PC-9 (cell line): ENCODE results near the gene CXCL6. TPM values are rescaled to one million over a fixed set of nuclear protein-coding genes. Genes with fewer than 3 reads are reported as not detected.

Experiments used
- BruUV-seq: library from RNA; stranded (reverse); fragments of 400-500 nt; replicated peaks from 2 replicates; lab custom pipeline; 2021; lab: Mats Ljungman, UMichigan
- CTCF ChIA-PET: fragments of 300-600 bp; sonication (Branson Sonifier 250); formaldehyde crosslinking; loops from one replicate; lab custom pipeline; 2022; ENCODE audit warnings: antibody characterized with exemption; lab: Charles Lee
- POLR2A ChIA-PET: fragments of 300-600 bp; sonication (Branson Sonifier 250); formaldehyde crosslinking; loops from one replicate; lab custom pipeline; 2022; ENCODE audit warnings: antibody characterized with exemption; ENCODE audit not compliant: unreplicated experiment; lab: Charles Lee
- DNase-seq, 2 experiments: peaks; one replicate each; pipeline versions ENCODE4 v3.0.0 to v3.0.0-alpha.2; 2015 to 2022; ENCODE audit warnings: mixed read lengths in 1 of 2
- H2AFZ ChIP-seq: fragments of 200-600 bp; sonication (generic); 2 replicates; pipeline ENCODE4 v1.8.1; 2017; ENCODE audit warnings: antibody characterized with exemption
- H3F3A ChIP-seq: fragments of 200-600 bp; sonication (generic); 2 replicates; pipeline ENCODE4 v1.8.1; 2017; ENCODE audit warnings: antibody characterized with exemption, mild to moderate bottlenecking, low read depth; ENCODE audit not compliant: insufficient read depth
- H3K27ac ChIP-seq: fragments of 200-600 bp; sonication (generic); 2 replicates; pipeline ENCODE4 v1.6.1; 2016; ENCODE audit warnings: mixed run types
- H3K27me3 ChIP-seq: fragments of 200-600 bp; sonication (generic); 2 replicates; pipeline ENCODE4 v1.6.1; 2016; ENCODE audit warnings: low read depth, mixed run types; ENCODE audit not compliant: insufficient read depth
- H3K36me3 ChIP-seq: fragments of 200-600 bp; sonication (generic); 2 replicates; pipeline ENCODE4 v1.6.1; 2016; ENCODE audit warnings: low read depth, mixed run types
- H3K4me1 ChIP-seq: fragments of 200-600 bp; sonication (generic); replicated peaks from 2 replicates; pipeline ENCODE4 v1.6.1; 2016; ENCODE audit warnings: mixed run types; ENCODE audit not compliant: insufficient read depth
- H3K4me2 ChIP-seq: fragments of 200-600 bp; sonication (generic); 2 replicates; pipeline ENCODE4 v1.6.1; 2017; ENCODE audit warnings: mixed run types
- H3K4me3 ChIP-seq: fragments of 200-600 bp; sonication (generic); 2 replicates; pipeline ENCODE4 v1.6.1; 2016; ENCODE audit warnings: mixed run types
- H3K79me2 ChIP-seq: fragments of 200-600 bp; sonication (generic); 2 replicates; pipeline ENCODE4 v1.6.1; 2017; ENCODE audit warnings: low read depth, mixed run types
- H3K9me2 ChIP-seq: fragments of 200-600 bp; sonication (generic); 2 replicates; pipeline ENCODE4 v1.8.1; 2017; ENCODE audit warnings: mild to moderate bottlenecking; ENCODE audit not compliant: insufficient read depth
- H3K9me3 ChIP-seq: fragments of 200-600 bp; sonication (generic); 2 replicates; pipeline ENCODE4 v1.8.1; 2016; ENCODE audit warnings: low read depth; ENCODE audit not compliant: insufficient read depth
- H4K20me1 ChIP-seq: fragments of 200-600 bp; sonication (generic); 2 replicates; pipeline ENCODE4 v1.8.1; 2017; ENCODE audit not compliant: insufficient read depth
- CTCF ChIP-seq: fragments of 200-600 bp; sonication (generic); conservative IDR thresholded peaks from 2 replicates; pipeline ENCODE4 v1.6.1; 2017; ENCODE audit warnings: mixed run types, antibody characterized with exemption, mild to moderate bottlenecking, moderate library complexity
- EZH2 ChIP-seq: fragments of 200-600 bp; sonication (generic); IDR thresholded peaks from 2 replicates; pipeline ENCODE4 v1.8.0; 2017; ENCODE audit warnings: antibody characterized with exemption, low read depth
- intact Hi-C: fragments of 100-400 bp; cut with micrococcal nuclease; formaldehyde crosslinking; loops from one replicate; pipeline ENCODE4 v1.10.0; 2022; ENCODE audit not compliant: unreplicated experiment
- total RNA-seq: library from RNA; stranded (reverse); gene quantifications from 2 replicates; pipeline ENCODE4 v1.2.3, GENCODE V29; 2021

Gene CXCL6
- total RNA-seq, 1 experiment from 2014 or later, result not detected

- Histone ChIP-seq H3K36me3 (no peaks in the 10 kb centered on the region), H2AFZ (no peak overlapping the region), H3K4me3 (no peak overlapping the region), H3F3A (no peaks in the 10 kb centered on the region), H3K4me2 (no peak overlapping the region), H3K9me3 (no peaks in the 10 kb centered on the region), H4K20me1 (no peaks in the 10 kb centered on the region), H3K79me2 (no peaks in the 10 kb centered on the region), H3K27ac (no peak overlapping the region), H3K4me1 (no peaks in the 10 kb centered on the region), H3K9me2 (no peaks in the 10 kb centered on the region), H3K27me3 (no peaks in the 10 kb centered on the region)
- intact Hi-C loops, result loop anchor here (1.0 to 5.0 kb wide), 2 partner anchors 137 to 202 kb away; no protein-coding TSS in a partner anchor
- no peak for TF ChIP-seq EZH2
- TF ChIP-seq CTCF, result peak; percentile 57; the same call in 1 of the 2 replicates
- no TSS peak for BruUV-seq
- DNase-seq, result peak in 1 of 2 experiments; percentile 8
- CTCF ChIA-PET, result interaction anchor here (0.5 to 0.7 kb wide), 3 partner anchors 188 to 606 kb away, joined by 3 to 8 read pairs (median 4); partner anchors contain the start of gene ANKRD17
- POLR2A ChIA-PET, result interaction anchor here (0.6 kb wide), 2 partner anchors 124 to 201 kb away, joined by 3 to 8 read pairs; partner anchors contain the start of gene CXCL8
Observed at GRCh38 chr4:73864365-73864764, 27.9 kb downstream of the CXCL6 start.

GRCh38 chr4:73864961-73865360, 28.5 kb downstream of the CXCL6 start:
- Histone ChIP-seq H3K27ac (no peak overlapping the region), H3K4me1 (no peaks in the 10 kb centered on the region; the same call in 1 of the 2 replicates), H3K36me3 (no peaks in the 10 kb centered on the region), H3K27me3 (no peaks in the 10 kb centered on the region), H3K79me2 (no peaks in the 10 kb centered on the region), H2AFZ (no peak overlapping the region), H3K4me2 (no peak overlapping the region), H3K9me3 (no peaks in the 10 kb centered on the region), H4K20me1 (no peaks in the 10 kb centered on the region), H3K4me3 (no peak overlapping the region), H3K9me2 (no peaks in the 10 kb centered on the region), H3F3A (no peaks in the 10 kb centered on the region)
- intact Hi-C loops, result loop anchor here (1.0 to 5.0 kb wide), 3 partner anchors 138 to 523 kb away; no protein-coding TSS in a partner anchor
- no TSS peak for BruUV-seq
- POLR2A ChIA-PET, result interaction anchor here (0.6 kb wide), 1 partner anchor 202 kb away, joined by 8 read pairs; no protein-coding TSS in a partner anchor
- DNase-seq, result no peak
- CTCF ChIA-PET, result interaction anchor here (0.5 to 0.7 kb wide), 3 partner anchors 188 to 606 kb away, joined by 3 to 8 read pairs (median 4); partner anchors contain the start of gene ANKRD17
- TF ChIP-seq EZH2 (no peak), CTCF (no peak)

- H3K4me2 ChIP-seq, result no peak overlapping the region
- BruUV-seq, result no TSS peak
- no peak for TF ChIP-seq EZH2
- H3K4me3 ChIP-seq, result no peak overlapping the region
- H3F3A ChIP-seq, result no peaks in the 10 kb centered on the region
- H3K4me1 ChIP-seq, result no peaks in the 10 kb centered on the region; the same call in 1 of the 2 replicates
- no peaks in the 10 kb centered on the region for H3K9me3 ChIP-seq
- no peaks in the 10 kb centered on the region for H3K9me2 ChIP-seq
- H3K79me2 ChIP-seq, result no peaks in the 10 kb centered on the region
- CTCF ChIA-PET, result no interaction called here
- no peak overlapping the region for H2AFZ ChIP-seq
- no peak overlapping the region for H3K27ac ChIP-seq
- POLR2A ChIA-PET, result no interaction called here
- H3K27me3 ChIP-seq, result no peaks in the 10 kb centered on the region
- intact Hi-C loops, result loop anchor here (5.0 kb wide), 1 partner anchor 523 kb away; no protein-coding TSS in a partner anchor
- H3K36me3 ChIP-seq, result no peaks in the 10 kb centered on the region
- no peaks in the 10 kb centered on the region for H4K20me1 ChIP-seq
- DNase-seq, result no peak
Observed at GRCh38 chr4:73865431-73866096, 29.1 kb downstream of the CXCL6 start.
